NT2/D1 (cell line): Measurements from ENCODE around the gene BTBD2.

ENCODE experiments used
- SUZ12 ChIP-seq: IDR thresholded peaks from 2 replicates; pipeline ENCODE4 v1.6.1; 2011; ENCODE audit not compliant: insufficient read length, insufficient read depth; ENCODE audit errors: extremely low read depth
- YY1 ChIP-seq: IDR thresholded peaks from 2 replicates; pipeline ENCODE4 v1.6.1; 2011; ENCODE audit not compliant: insufficient read length, insufficient read depth
- ZNF274 ChIP-seq: IDR thresholded peaks from 2 replicates; pipeline ENCODE4 v1.6.1; 2011; ENCODE audit warnings: mild to moderate bottlenecking, low read depth, low read length

GRCh38 chr19:1942934-1943555, 72.5 kb downstream of the BTBD2 start:
- no peak for TF ChIP-seq YY1
- no peak for TF ChIP-seq ZNF274
- no peak for TF ChIP-seq SUZ12
